Measurements from ENCODE around the gene SLC35E3. TPM values are rescaled to one million over a fixed set of nuclear protein-coding genes. Genes with fewer than 3 reads are reported as not detected.

The SLC35E3 gene
- total and polyA plus RNA-seq, 2 experiments from 2014 or later, result 5.5 to 13.8 TPM

DNA sequence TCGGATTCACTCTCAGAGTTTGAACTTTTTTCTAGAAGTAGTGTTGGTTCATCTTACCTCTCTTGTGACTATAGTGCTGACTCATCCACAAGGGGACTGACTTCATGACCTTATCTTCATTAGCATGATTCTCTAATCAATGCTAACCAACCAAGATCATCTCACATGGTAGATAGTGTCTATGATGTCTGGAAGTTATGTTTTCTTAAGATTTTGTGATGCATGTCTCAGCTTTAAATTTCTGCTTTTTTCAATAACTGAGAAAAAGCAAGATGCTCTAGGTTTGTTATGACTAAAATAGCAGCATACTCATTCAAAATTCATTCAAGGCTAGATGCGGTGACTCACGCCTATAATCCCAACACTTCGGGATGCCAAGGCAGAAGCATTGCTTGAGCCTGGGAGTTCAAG lies 12.3 kb upstream of the SLC35E3 start (continued):
- TF ChIP-seq, protein P1, sequence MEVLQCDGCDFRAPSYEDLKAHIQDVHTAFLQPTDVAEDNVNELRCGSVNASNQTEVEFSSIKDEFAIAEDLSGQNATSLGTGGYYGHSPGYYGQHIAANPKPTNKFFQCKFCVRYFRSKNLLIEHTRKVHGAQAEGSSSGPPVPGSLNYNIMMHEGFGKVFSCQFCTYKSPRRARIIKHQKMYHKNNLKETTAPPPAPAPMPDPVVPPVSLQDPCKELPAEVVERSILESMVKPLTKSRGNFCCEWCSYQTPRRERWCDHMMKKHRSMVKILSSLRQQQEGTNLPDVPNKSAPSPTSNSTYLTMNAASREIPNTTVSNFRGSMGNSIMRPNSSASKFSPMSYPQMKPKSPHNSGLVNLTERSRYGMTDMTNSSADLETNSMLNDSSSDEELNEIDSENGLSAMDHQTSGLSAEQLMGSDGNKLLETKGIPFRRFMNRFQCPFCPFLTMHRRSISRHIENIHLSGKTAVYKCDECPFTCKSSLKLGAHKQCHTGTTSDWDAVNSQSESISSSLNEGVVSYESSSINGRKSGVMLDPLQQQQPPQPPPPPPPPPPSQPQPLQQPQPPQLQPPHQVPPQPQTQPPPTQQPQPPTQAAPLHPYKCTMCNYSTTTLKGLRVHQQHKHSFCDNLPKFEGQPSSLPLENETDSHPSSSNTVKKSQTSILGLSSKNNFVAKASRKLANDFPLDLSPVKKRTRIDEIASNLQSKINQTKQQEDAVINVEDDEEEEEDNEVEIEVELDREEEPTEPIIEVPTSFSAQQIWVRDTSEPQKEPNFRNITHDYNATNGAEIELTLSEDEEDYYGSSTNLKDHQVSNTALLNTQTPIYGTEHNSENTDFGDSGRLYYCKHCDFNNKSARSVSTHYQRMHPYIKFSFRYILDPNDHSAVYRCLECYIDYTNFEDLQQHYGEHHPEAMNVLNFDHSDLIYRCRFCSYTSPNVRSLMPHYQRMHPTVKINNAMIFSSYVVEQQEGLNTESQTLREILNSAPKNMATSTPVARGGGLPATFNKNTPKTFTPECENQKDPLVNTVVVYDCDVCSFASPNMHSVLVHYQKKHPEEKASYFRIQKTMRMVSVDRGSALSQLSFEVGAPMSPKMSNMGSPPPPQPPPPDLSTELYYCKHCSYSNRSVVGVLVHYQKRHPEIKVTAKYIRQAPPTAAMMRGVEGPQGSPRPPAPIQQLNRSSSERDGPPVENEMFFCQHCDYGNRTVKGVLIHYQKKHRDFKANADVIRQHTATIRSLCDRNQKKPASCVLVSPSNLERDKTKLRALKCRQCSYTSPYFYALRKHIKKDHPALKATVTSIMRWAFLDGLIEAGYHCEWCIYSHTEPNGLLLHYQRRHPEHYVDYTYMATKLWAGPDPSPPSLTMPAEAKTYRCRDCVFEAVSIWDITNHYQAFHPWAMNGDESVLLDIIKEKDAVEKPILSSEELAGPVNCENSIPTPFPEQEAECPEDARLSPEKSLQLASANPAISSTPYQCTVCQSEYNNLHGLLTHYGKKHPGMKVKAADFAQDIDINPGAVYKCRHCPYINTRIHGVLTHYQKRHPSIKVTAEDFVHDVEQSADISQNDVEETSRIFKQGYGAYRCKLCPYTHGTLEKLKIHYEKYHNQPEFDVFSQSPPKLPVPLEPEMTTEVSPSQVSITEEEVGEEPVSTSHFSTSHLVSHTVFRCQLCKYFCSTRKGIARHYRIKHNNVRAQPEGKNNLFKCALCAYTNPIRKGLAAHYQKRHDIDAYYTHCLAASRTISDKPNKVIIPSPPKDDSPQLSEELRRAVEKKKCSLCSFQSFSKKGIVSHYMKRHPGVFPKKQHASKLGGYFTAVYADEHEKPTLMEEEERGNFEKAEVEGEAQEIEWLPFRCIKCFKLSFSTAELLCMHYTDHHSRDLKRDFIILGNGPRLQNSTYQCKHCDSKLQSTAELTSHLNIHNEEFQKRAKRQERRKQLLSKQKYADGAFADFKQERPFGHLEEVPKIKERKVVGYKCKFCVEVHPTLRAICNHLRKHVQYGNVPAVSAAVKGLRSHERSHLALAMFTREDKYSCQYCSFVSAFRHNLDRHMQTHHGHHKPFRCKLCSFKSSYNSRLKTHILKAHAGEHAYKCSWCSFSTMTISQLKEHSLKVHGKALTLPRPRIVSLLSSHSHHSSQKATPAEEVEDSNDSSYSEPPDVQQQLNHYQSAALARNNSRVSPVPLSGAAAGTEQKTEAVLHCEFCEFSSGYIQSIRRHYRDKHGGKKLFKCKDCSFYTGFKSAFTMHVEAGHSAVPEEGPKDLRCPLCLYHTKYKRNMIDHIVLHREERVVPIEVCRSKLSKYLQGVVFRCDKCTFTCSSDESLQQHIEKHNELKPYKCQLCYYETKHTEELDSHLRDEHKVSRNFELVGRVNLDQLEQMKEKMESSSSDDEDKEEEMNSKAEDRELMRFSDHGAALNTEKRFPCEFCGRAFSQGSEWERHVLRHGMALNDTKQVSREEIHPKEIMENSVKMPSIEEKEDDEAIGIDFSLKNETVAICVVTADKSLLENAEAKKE (CRISPR knock-in tag; IDR thresholded peaks at IDR 0.05), result no peak
- no peak for TF ChIP-seq ZNF114 (CRISPR knock-in tag; IDR thresholded peaks at IDR 0.05)
- TF ChIP-seq STAT1 (IDR thresholded peaks at IDR 0.05; ENCODE audit: unreplicated experiment), result no peak
- no peak for TF ChIP-seq POLR2AphosphoS5 (IDR thresholded peaks at IDR 0.05; ENCODE audit: low read depth)
- TF ChIP-seq CREB1 (CRISPR knock-in tag; IDR thresholded peaks at IDR 0.05; ENCODE audit: low read depth), result no peak
- TF ChIP-seq, protein P2, sequence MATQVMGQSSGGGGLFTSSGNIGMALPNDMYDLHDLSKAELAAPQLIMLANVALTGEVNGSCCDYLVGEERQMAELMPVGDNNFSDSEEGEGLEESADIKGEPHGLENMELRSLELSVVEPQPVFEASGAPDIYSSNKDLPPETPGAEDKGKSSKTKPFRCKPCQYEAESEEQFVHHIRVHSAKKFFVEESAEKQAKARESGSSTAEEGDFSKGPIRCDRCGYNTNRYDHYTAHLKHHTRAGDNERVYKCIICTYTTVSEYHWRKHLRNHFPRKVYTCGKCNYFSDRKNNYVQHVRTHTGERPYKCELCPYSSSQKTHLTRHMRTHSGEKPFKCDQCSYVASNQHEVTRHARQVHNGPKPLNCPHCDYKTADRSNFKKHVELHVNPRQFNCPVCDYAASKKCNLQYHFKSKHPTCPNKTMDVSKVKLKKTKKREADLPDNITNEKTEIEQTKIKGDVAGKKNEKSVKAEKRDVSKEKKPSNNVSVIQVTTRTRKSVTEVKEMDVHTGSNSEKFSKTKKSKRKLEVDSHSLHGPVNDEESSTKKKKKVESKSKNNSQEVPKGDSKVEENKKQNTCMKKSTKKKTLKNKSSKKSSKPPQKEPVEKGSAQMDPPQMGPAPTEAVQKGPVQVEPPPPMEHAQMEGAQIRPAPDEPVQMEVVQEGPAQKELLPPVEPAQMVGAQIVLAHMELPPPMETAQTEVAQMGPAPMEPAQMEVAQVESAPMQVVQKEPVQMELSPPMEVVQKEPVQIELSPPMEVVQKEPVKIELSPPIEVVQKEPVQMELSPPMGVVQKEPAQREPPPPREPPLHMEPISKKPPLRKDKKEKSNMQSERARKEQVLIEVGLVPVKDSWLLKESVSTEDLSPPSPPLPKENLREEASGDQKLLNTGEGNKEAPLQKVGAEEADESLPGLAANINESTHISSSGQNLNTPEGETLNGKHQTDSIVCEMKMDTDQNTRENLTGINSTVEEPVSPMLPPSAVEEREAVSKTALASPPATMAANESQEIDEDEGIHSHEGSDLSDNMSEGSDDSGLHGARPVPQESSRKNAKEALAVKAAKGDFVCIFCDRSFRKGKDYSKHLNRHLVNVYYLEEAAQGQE (IDR thresholded peaks at IDR 0.05; ENCODE audit: unreplicated experiment), result no peak
- no peak for TF ChIP-seq NANOG (IDR thresholded peaks at IDR 0.05; ENCODE audit: borderline replicate concordance)

All from GM23338 (cell line).